ENCODE results near the gene BAIAP3. TPM values are rescaled to one million over a fixed set of nuclear protein-coding genes. Genes with fewer than 3 reads are reported as not detected.

Gene BAIAP3
- total RNA-seq, 2 experiments from 2014 or later, result 3.2 to 6.3 TPM

- H4K20me1 ChIP-seq (ENCODE audit: insufficient read depth, low read length), result no peaks in the 10 kb centered on the region; the same call in 1 of the 2 replicates
- H2AFZ ChIP-seq (ENCODE audit: low read length), result no peak overlapping the region
- H3K9me2 ChIP-seq (ENCODE audit: insufficient read depth, low read length), result no peaks in the 10 kb centered on the region
- no peak overlapping the region for H3K4me3 ChIP-seq (ENCODE audit: low read depth, low read length, poor library complexity, severe bottlenecking)
- H3K4me2 ChIP-seq (ENCODE audit: low read length), result no peak overlapping the region
- ChIA-PET CTCF (ENCODE audit: unreplicated experiment) (no interaction called here), POLR2A (no interaction called here)
- no TSS peak for BruUV-seq (replicated peaks)
- TF ChIP-seq EZH2phosphoT487 (IDR thresholded peaks at IDR 0.05; ENCODE audit: borderline replicate concordance, low read depth, low read length) (no peak), CTCF (conservative IDR thresholded peaks at IDR 0.05; ENCODE audit: low read length) (no peak)
- peaks cover 98% of the 10 kb centered on the region for H3K36me3 ChIP-seq (ENCODE audit: insufficient read depth, low read length)
- intact Hi-C loops (cut with micrococcal nuclease; ENCODE audit: unreplicated experiment), result no loop called here
- H3K27ac ChIP-seq (ENCODE audit: low read depth, low read length, poor library complexity, severe bottlenecking), result no peak overlapping the region
- no peaks in the 10 kb centered on the region for H3K9me3 ChIP-seq (ENCODE audit: low read length)
- H3K79me2 ChIP-seq (ENCODE audit: insufficient read depth, low read depth, low read length), result peaks cover 21% of the 10 kb centered on the region
- DNase-seq (ENCODE audit: low spot score), result no peak
- no peaks in the 10 kb centered on the region for H3K4me1 ChIP-seq (ENCODE audit: insufficient read depth, low read length, poor library complexity, severe bottlenecking)
Observed at GRCh38 chr16:1319041-1319440, 14.4 kb upstream of the BAIAP3 start.

GRCh38 chr16:1320097-1320496, 13.3 kb upstream of the BAIAP3 start:
- Histone ChIP-seq H3K4me3 (ENCODE audit: low read depth, low read length, poor library complexity, severe bottlenecking) (no peak overlapping the region), H3K9me2 (ENCODE audit: insufficient read depth, low read length) (no peaks in the 10 kb centered on the region), H2AFZ (ENCODE audit: low read length) (no peak overlapping the region), H3K36me3 (ENCODE audit: insufficient read depth, low read length) (peaks cover 97% of the 10 kb centered on the region), H4K20me1 (ENCODE audit: insufficient read depth, low read length) (no peaks in the 10 kb centered on the region; the same call in 1 of the 2 replicates), H3K27ac (ENCODE audit: low read depth, low read length, poor library complexity, severe bottlenecking) (no peak overlapping the region), H3K79me2 (ENCODE audit: insufficient read depth, low read depth, low read length) (peaks cover 11% of the 10 kb centered on the region; the same call in 1 of the 2 replicates), H3K4me2 (ENCODE audit: low read length) (no peak overlapping the region), H3K4me1 (ENCODE audit: insufficient read depth, low read length, poor library complexity, severe bottlenecking) (no peaks in the 10 kb centered on the region), H3K9me3 (ENCODE audit: low read length) (no peaks in the 10 kb centered on the region)
- POLR2A ChIA-PET, result no interaction called here
- DNase-seq (ENCODE audit: low spot score), result no peak
- CTCF ChIA-PET (ENCODE audit: unreplicated experiment), result no interaction called here
- intact Hi-C loops (cut with micrococcal nuclease; ENCODE audit: unreplicated experiment), result no loop called here
- TF ChIP-seq CTCF (conservative IDR thresholded peaks at IDR 0.05; ENCODE audit: low read length) (no peak), EZH2phosphoT487 (IDR thresholded peaks at IDR 0.05; ENCODE audit: borderline replicate concordance, low read depth, low read length) (no peak)
- no TSS peak for BruUV-seq (replicated peaks)

GRCh38 chr16:1320658-1321240, 12.7 kb upstream of the BAIAP3 start:
- H3K36me3 ChIP-seq (ENCODE audit: insufficient read depth, low read length), result peaks cover 97% of the 10 kb centered on the region
- H3K4me1 ChIP-seq (ENCODE audit: insufficient read depth, low read length, poor library complexity, severe bottlenecking), result no peaks in the 10 kb centered on the region
- no peaks in the 10 kb centered on the region for H3K9me2 ChIP-seq (ENCODE audit: insufficient read depth, low read length)
- H3K4me3 ChIP-seq (ENCODE audit: low read depth, low read length, poor library complexity, severe bottlenecking), result no peak overlapping the region
- no peak overlapping the region for H3K4me2 ChIP-seq (ENCODE audit: low read length)
- CTCF ChIA-PET (ENCODE audit: unreplicated experiment), result no interaction called here
- no peaks in the 10 kb centered on the region; the same call in 1 of the 2 replicates for H4K20me1 ChIP-seq (ENCODE audit: insufficient read depth, low read length)
- H3K27ac ChIP-seq (ENCODE audit: low read depth, low read length, poor library complexity, severe bottlenecking), result no peak overlapping the region
- intact Hi-C loops (cut with micrococcal nuclease; ENCODE audit: unreplicated experiment), result no loop called here
- no TSS peak for BruUV-seq (replicated peaks)
- H2AFZ ChIP-seq (ENCODE audit: low read length), result no peak overlapping the region
- no peaks in the 10 kb centered on the region for H3K9me3 ChIP-seq (ENCODE audit: low read length)
- H3K79me2 ChIP-seq (ENCODE audit: insufficient read depth, low read depth, low read length), result peaks cover 11% of the 10 kb centered on the region; the same call in 1 of the 2 replicates
- DNase-seq (ENCODE audit: low spot score), result no peak
- POLR2A ChIA-PET, result interaction anchor here (0.7 kb wide), 1 partner anchor 14 kb away, joined by 4 read pairs; no protein-coding TSS in a partner anchor
- TF ChIP-seq CTCF (conservative IDR thresholded peaks at IDR 0.05; ENCODE audit: low read length) (no peak), EZH2phosphoT487 (IDR thresholded peaks at IDR 0.05; ENCODE audit: borderline replicate concordance, low read depth, low read length) (no peak)

Data from OCI-LY7 (cell line).